NCI-H1436 (cell line): ENCODE measurements around the gene UCN2.
A peak's percentile ranks its signal among the peaks of the same experiment; 100 is the strongest.

ENCODE experiments used
- DNase-seq: peaks from one replicate; lab custom pipeline; 2025; lab: John Stamatoyannopoulos, UW

UCN2 gene, protein sequence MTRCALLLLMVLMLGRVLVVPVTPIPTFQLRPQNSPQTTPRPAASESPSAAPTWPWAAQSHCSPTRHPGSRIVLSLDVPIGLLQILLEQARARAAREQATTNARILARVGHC

GRCh38 chr3:48563382-48563918 lies at the start of gene UCN2:
UCN2 (minus strand) TSS chr3:48563781; CDS start chr3:48563124, 657 bp downstream.
- no peak for DNase-seq

DNA sequence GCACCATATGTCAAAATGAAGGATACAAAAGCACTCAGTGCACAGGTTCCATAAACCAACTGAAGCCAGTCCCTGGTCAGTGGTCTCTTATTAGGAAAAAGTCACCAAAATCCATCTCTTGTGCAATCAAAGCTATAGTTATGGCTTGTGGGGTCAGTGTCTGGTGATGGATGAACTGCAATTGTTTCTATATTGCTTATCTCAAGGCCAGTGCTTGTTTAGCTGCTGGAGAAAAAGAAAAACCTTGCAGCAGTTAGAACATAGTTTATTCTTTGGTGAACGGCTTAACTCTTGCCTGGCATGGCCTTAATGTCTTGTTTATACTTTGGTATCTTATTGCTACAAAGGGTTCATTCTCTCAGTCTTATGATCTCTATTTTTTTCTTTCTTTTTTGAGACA lies 48.7 kb upstream of the UCN2 start:
- no peak for DNase-seq

DNA sequence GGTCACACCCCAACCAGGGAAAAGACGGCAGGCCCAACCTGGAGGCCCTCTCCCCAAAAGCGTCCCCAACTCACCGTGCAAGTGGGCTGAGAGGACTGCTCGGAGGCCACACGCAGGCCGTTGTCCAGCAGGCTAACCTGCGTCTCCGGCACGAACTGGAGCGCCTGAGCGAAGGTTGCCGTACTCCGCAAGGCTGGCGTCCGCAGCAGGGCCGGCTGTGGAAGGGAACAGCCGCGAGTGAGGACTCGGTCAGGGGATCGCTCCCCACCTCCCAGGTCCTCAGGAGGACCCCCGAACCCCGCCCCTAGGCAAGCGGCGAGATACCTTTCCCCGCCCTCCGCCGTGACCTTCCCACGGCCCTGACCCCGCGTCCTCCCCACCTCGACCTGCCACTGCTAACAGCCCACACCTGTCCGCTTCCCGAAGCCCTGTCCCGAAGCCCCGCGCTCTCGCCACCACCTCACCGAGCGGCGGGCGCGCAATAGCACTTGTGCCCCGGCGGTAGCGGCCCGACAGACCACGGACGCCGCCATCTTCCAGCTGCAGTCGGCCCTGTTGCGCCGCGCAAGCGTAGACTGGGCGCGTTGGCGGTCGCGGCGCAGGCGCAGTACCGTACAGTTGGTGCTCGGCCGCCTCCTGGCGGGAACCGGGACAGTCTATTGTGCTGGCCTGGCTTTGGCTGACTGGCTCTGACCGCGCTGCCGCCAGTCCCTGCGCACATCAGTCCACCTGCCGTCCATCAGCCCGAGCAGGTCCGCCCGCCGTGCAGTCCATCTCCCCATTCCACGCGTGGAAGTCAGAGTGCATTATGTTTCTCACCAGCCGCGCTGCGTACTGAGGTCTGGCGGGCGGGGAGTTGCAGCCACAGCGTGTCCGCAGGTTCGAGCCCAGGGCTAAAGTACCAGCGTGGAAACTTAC lies 45.8 kb upstream of the UCN2 start, which contains the start of gene UQCRC1:
TSS of gene UQCRC1 (minus strand) at position 559 of the 918 bp plus-strand sequence. CDS start at position 533, 26 bp downstream.
- peak; percentile 55 for DNase-seq

DNA sequence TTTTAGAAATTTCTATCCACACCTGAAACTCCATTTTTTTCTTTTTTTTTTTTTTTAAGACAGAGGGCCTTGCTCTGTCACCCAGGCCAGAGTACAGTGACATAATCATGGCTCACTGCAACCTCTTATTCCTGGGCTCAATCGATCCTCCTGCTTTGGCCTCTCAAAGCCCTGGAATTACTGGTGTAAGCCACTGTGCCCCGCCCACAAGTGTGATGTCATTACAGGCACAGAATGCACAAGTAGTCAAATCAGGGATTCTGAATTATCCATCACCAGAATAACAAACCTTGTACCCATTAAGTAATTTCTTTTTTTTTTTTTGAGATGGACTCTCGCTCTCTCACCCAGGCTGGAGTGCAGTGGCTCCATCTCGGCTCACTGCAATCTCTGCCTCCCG lies 43.9 kb upstream of the UCN2 start:
- DNase-seq = no peak

DNA sequence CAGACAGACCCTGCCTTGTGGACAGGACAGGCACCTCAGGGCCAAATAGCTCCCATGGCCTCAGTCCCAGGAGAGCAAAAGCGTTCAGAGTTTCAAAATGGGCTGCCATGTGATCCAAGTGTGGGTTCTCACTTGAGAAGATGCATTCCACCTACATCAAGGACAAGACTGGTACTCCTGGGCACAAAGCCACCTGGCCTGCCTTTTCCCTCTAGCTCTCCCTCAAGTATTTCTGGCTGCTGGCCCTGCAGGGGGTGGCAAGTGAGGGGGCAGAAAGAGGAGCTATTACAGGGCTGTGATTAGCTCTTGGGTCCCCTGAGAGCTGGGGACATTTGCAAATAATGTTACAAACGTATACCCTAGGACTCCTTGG lies 38.0 kb upstream of the UCN2 start:
- DNase-seq = no peak

- DNase-seq = no peak
Measured at GRCh38 chr3:48600711-48601621, 37.4 kb upstream of the UCN2 start.

- DNase-seq = no peak
Measured at GRCh38 chr3:48599509-48600285, 36.1 kb upstream of the UCN2 start.

GRCh38 chr3:48599077-48599501 lies 35.5 kb upstream of the UCN2 start:
- DNase-seq = no peak

DNA sequence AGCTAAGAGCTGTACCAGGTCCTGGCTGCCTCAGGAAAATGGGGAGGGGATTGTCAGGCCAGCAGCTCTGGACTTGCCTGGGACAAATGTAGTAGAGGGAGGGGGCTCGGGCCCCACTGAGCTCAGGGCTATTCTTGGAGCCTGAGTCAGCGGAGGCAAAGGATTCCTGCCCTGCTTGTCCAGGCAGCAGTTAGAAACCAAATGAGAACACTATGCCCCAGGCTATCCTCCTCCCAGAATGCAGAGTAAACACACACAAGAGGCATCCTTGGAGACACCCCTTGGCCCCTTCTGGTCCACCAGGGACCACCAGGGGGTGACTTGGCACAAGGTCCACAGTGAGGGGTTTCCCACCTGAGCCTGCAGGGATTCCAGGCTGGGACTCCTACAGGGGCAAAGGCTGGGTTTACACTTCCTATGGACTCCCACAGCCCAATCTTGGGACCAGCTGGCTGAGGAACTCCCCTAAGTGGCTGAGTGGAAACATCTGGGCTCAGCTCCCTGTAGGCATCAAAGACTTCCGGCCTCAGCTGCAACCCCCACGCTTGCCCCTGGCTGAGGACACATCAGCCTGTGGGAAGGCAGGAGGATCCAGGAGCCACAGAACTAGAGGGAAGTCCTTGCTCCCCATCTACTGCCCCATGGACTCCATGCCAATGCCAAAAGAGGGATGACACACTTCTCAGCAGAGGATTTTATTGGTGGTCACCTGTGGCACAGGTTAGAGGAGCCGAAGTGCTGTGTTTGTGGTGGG lies 34.9 kb upstream of the UCN2 start:
- no peak for DNase-seq

- no peak for DNase-seq
Measured at GRCh38 chr3:48597408-48597800, 33.8 kb upstream of the UCN2 start.

GRCh38 chr3:48596676-48597407 lies 33.3 kb upstream of the UCN2 start:
- DNase-seq = no peak

- no peak for DNase-seq
Measured at GRCh38 chr3:48596157-48596556, 32.6 kb upstream of the UCN2 start.

GRCh38 chr3:48595526-48596121 lies 32.0 kb upstream of the UCN2 start:
- no peak for DNase-seq

GRCh38 chr3:48595075-48595525 lies 31.5 kb upstream of the UCN2 start, which contains the start of gene COL7A1:
COL7A1 (minus strand) TSS chr3:48595329; CDS start chr3:48595159, 170 bp downstream.
- no peak for DNase-seq

DNA sequence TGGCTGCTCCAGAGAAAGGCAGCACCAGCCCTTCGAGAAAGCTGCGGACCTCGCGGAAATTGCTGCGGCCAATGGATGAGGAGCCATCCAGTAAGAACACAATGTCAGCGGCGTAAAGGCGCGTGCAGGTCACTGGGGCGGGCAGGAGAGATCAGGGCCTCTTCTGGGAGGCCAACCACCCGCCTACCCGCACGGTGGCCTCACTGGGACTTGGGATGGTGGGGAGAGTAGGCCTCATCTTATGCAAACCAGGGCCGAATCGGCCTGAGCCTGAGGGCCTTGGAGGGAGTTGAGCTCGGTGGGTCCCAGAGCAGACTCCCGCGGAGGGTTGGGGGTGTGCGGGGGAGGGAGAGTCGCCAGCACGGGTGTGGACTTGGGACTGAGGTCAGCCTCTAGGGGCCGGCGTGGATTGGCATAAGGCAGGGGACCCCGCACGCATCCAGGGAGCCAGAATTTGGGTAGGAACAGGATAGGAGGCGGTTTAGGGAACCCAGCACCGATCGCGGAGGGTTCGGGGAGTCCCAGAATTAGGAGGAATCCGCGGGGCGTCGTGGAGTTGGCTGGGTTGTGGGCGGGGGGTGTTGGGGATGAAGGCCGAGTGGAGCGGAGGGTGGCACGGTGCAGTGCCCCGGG lies 31.0 kb upstream of the UCN2 start:
- DNase-seq = no peak

DNA sequence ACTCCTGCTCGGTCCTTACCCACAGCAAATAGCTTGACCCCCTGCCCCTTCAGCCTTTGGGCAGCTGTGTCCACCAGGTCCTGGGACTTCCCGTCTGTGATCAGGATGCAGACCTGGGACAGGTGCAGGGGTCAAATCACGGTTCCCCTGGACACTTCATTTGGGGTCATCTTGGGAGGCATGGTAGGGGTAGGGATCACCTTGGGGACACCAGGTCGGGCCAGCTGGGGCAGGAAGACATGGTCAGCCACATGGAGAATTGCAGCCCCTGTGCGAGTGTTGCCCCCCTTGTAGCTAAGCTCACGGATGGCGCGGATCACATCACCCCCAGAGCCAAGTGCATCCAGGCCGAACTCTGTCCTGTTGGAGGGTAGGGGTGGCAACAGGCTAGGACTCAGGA lies 29.8 kb upstream of the UCN2 start:
- DNase-seq = no peak

GRCh38 chr3:48592519-48593087 lies 29.0 kb upstream of the UCN2 start:
- no peak for DNase-seq

GRCh38 chr3:48591886-48592518 lies 28.4 kb upstream of the UCN2 start:
- no peak for DNase-seq
